GM12878 (cell line): ENCODE data around the gene TEN1. TPM values are rescaled to one million over a fixed set of nuclear protein-coding genes. Genes with fewer than 3 reads are reported as not detected.

Experiments used
- ATAC-seq: fragments of 200-7000 bp; cut with Tn5 transposase; 3 replicates; pipeline ENCODE4 v1.9.1; 2020; ENCODE audit warnings: mild to moderate bottlenecking, moderate library complexity
- BruUV-seq: library from RNA; stranded (reverse); fragments of 400-500 nt; replicated peaks from 2 replicates; lab custom pipeline; 2021; lab: Mats Ljungman, UMichigan
- CTCF ChIA-PET: fragments of 300-600 bp; sonication (Branson Sonifier 250); formaldehyde crosslinking; extraction: SDS; loops from one replicate; lab custom pipeline; 2021; ENCODE audit warnings: inconsistent platforms; lab: Yijun Ruan, JAX
- POLR2A ChIA-PET: fragments of 350-600 bp; formaldehyde crosslinking; extraction: SDS; loops from one replicate; lab custom pipeline; 2021; ENCODE audit warnings: inconsistent platforms; lab: Charles Lee
- RAD21 ChIA-PET: fragments of 300-600 bp; sonication (Branson Sonifier 250); formaldehyde crosslinking; loops from one replicate; lab custom pipeline; 2023; ENCODE audit warnings: antibody characterized with exemption; ENCODE audit not compliant: unreplicated experiment; lab: Charles Lee
- SMC1A ChIA-PET: fragments of 300-600 bp; sonication (Branson Sonifier 250); formaldehyde crosslinking; loops from one replicate; lab custom pipeline; 2023; ENCODE audit not compliant: unreplicated experiment, uncharacterized antibody; lab: Charles Lee
- DNase-seq: peaks from one replicate; pipeline ENCODE4 v3.0.0-alpha.2; 2011; ENCODE audit warnings: low read depth, low spot score
- FAIRE-seq: peaks from 3 replicates; lab custom pipeline; 2011; peaks lifted over from hg19 to GRCh38; lab: Jason Lieb, UNC
- H2AFZ ChIP-seq: 2 replicates; pipeline ENCODE4 v1.6.0; 2011; ENCODE audit warnings: low read depth, low read length, control low read depth; ENCODE audit not compliant: control insufficient read depth
- H3K27ac ChIP-seq: 2 replicates; pipeline ENCODE4 v1.5.1; 2011; ENCODE audit warnings: control low read depth; ENCODE audit not compliant: control insufficient read depth, insufficient read depth
- H3K27me3 ChIP-seq, 2 experiments: replicated peaks in 1 of 2; 2 replicates each; pipeline versions ENCODE4 v1.6.0 to v1.6.1; 2011; ENCODE audit warnings: low read length in 1 of 2; ENCODE audit not compliant: control insufficient read depth in 2 of 2, insufficient read depth in 2 of 2
- H3K36me3 ChIP-seq, 2 experiments: 2 replicates each; pipeline ENCODE4 v1.5.1; 2011; ENCODE audit warnings: low read length in 1 of 2; ENCODE audit not compliant: control insufficient read depth in 2 of 2, insufficient read depth in 2 of 2
- H3K4me1 ChIP-seq: 2 replicates; pipeline ENCODE4 v1.6.1; 2011; ENCODE audit warnings: mild to moderate bottlenecking, low read length, moderate library complexity, mixed read lengths; ENCODE audit not compliant: control insufficient read depth, insufficient read depth
- H3K4me2 ChIP-seq: 2 replicates; pipeline ENCODE4 v1.6.0; 2011; ENCODE audit warnings: control low read depth; ENCODE audit not compliant: control insufficient read depth, insufficient read depth
- H3K4me3 ChIP-seq: fragments of 200-600 bp; sonication (generic); 2 replicates; pipeline ENCODE4 v1.5.1; 2016
- H3K79me2 ChIP-seq: 2 replicates; pipeline ENCODE4 v1.6.0; 2011; ENCODE audit warnings: low read length; ENCODE audit not compliant: control insufficient read depth, insufficient read depth
- H3K9ac ChIP-seq: 2 replicates; pipeline ENCODE4 v1.8.0; 2011; ENCODE audit warnings: low read length, control low read depth, mixed read lengths; ENCODE audit not compliant: control insufficient read depth, insufficient read depth
- H3K9me3 ChIP-seq: replicated peaks from 3 replicates; pipeline ENCODE4 v1.5.1; 2011; ENCODE audit warnings: mild to moderate bottlenecking, low read length; ENCODE audit not compliant: control insufficient read depth, insufficient read depth
- H4K20me1 ChIP-seq: 2 replicates; pipeline ENCODE4 v1.6.0; 2011; ENCODE audit not compliant: control insufficient read depth, insufficient read depth
- BHLHE40 ChIP-seq, 2 experiments: fragments of 450-650 bp in 1 of 2; IDR thresholded peaks; 2 replicates each; pipeline ENCODE4 v1.6.1; 2011 to 2017; ENCODE audit warnings: low read depth in 2 of 2, borderline replicate concordance in 1 of 2, improper control_type of control experiment in 1 of 2, low read length in 1 of 2, mild to moderate bottlenecking in 1 of 2
- CBX3 ChIP-seq: fragments of 200-600 bp; sonication (generic); IDR thresholded peaks from 2 replicates; pipeline ENCODE4 v1.6.1; 2016; ENCODE audit warnings: low read depth, borderline replicate concordance
- ESRRA ChIP-seq: IDR thresholded peaks from 2 replicates; pipeline ENCODE4 v1.6.1; 2012; ENCODE audit warnings: mild to moderate bottlenecking, low read length, improper control_type of control experiment
- HDGF ChIP-seq: fragments of 450-650 bp; IDR thresholded peaks from 2 replicates; pipeline ENCODE4 v1.6.1; 2016; ENCODE audit warnings: antibody characterized with exemption
- LARP7 ChIP-seq: fragments of 450-650 bp; IDR thresholded peaks from 2 replicates; pipeline ENCODE4 v1.6.1; 2017; ENCODE audit warnings: mild to moderate bottlenecking
- MEF2A ChIP-seq: IDR thresholded peaks from 2 replicates; pipeline ENCODE4 v1.6.1; 2011; ENCODE audit warnings: low read depth, mild to moderate bottlenecking, low read length, moderate library complexity; ENCODE audit not compliant: insufficient read depth
- SIX5 ChIP-seq: IDR thresholded peaks from 2 replicates; pipeline ENCODE4 v1.6.1; 2011; ENCODE audit warnings: mild to moderate bottlenecking, low read depth, low read length, moderate library complexity; ENCODE audit not compliant: severe bottlenecking
- SMAD5 ChIP-seq: IDR thresholded peaks from 2 replicates; pipeline ENCODE4 v1.6.1; 2016; ENCODE audit warnings: antibody characterized with exemption, low read depth
- STAT3 ChIP-seq: IDR thresholded peaks from 2 replicates; pipeline ENCODE4 v1.6.1; 2011; ENCODE audit warnings: low read depth, low read length, improper control_type of control experiment
- TCF3 ChIP-seq: IDR thresholded peaks from 2 replicates; pipeline ENCODE4 v1.6.1; 2012; ENCODE audit warnings: low read depth, mild to moderate bottlenecking, low read length, borderline replicate concordance; ENCODE audit not compliant: insufficient read depth
- ZBTB33 ChIP-seq: fragments of 450-650 bp; IDR thresholded peaks from 2 replicates; pipeline ENCODE4 v1.6.1; 2017; ENCODE audit warnings: mild to moderate bottlenecking
- ZNF207 ChIP-seq: fragments of 450-650 bp; IDR thresholded peaks from 2 replicates; pipeline ENCODE4 v1.6.1; 2014; ENCODE audit warnings: antibody characterized with exemption, mild to moderate bottlenecking, borderline replicate concordance
- WGBS: methylation state at CpG from one replicate; pipeline ENCODE4 v1.1.6; 2016; ENCODE audit warnings: low lambda C conversion rate; ENCODE audit not compliant: insufficient replicate concordance, insufficient coverage; ENCODE audit errors: missing lambda C conversion rate; 5-methylcytosine and 5-hydroxymethylcytosine counted together
- in situ Hi-C: fragments of 300-500 bp; cut with MboI; formaldehyde crosslinking; loops from 9 replicates; pipeline ENCODE4 v1.14.3; 2018; ENCODE audit warnings: mixed read lengths
- intact Hi-C: fragments of 100-400 bp; cut with micrococcal nuclease; formaldehyde crosslinking; loops from one replicate; pipeline ENCODE4 v1.14.2; 2022; ENCODE audit not compliant: unreplicated experiment
- polyA plus RNA-seq, 11 experiments: library from polyadenylated mRNA; depleted of rRNA in 4 of 11; unstranded in 6 of 11; stranded (reverse) in 5 of 11; fragments of >200 nt; fragmentation: Nextera tagmentation in 4 of 11; fragmentation: Illumina TruSeq in 1 of 11; extraction: Ambion mirVana in 4 of 11; extraction: Trizol in 1 of 11; gene quantifications; 1 replicate in 1 of 11; 2 replicates in 10 of 11; pipeline versions ENCODE4 v1.2.1 to v1.2.3, GENCODE V29; 2011 to 2016; ENCODE audit warnings: inconsistent platforms in 2 of 11, missing spikeins in 2 of 11, low read depth in 1 of 11
- total RNA-seq, 4 experiments: library from RNA; depleted of rRNA in 3 of 4; stranded (reverse); fragments of >200 nt in 3 of 4; fragmentation: Illumina TruSeq in 1 of 4; extraction: Trizol in 1 of 4; gene quantifications; 2 replicates each; pipeline versions ENCODE4 v1.2.1 to v1.2.3, GENCODE V29; 2013 to 2021
- TF ChIP-seq, protein P1 (sequence below): IDR thresholded peaks from 2 replicates; pipeline ENCODE4 v1.6.1; 2011; ENCODE audit warnings: borderline replicate concordance, low read depth, mild to moderate bottlenecking, moderate library complexity, mixed read lengths, low read length; ENCODE audit not compliant: insufficient read depth; ENCODE audit errors: extremely low read length

TEN1 gene
- total and polyA plus RNA-seq, 10 of the 15 experiments (the other 5 are each of a cell fraction or from before 2014, with no cell fraction given) = 1.1 to 33.1 (median 17.4) TPM

DNA sequence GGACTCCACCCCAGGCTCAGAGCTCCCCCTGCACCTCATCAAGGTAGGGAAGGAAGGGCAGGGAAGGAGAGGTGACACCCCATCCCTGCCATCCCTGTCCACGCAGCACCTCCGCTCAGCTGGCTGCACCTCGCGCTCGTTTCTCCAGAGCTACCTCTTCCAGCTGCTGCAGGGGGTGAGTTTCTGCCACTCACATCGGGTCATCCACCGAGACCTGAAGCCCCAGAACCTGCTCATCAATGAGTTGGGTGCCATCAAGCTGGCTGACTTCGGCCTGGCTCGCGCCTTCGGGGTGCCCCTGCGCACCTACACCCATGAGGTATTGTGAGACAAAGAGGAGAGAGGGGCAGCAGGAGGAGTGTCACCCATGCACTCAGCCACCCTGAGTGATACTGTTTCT is 23.1 kb downstream of the TEN1 start:
- intact Hi-C loops (no loop called here), in situ Hi-C loops (no loop called here)
- FAIRE-seq (no peak), DNase-seq (no peak), ATAC-seq (no peak)
- ChIA-PET CTCF (interaction anchor here (0.8 to 12.8 kb wide), 8 partner anchors 10 to 249 kb away, joined by 3 to 128 read pairs (median 4); partner anchors contain the start of genes MRPL38 and TRIM65), POLR2A (interaction anchor here (0.7 to 2.2 kb wide), 3 partner anchors 97 to 146 kb away, joined by 3 to 8 read pairs (median 7); partner anchors contain the start of genes MRPL38 and WBP2), RAD21 (interaction anchor here (0.6 to 1.9 kb wide), 4 partner anchors 22 to 278 kb away, joined by 3 to 4 read pairs (median 4); no protein-coding TSS in a partner anchor), SMC1A (interaction anchor here (1.2 to 10.8 kb wide), 5 partner anchors 13 to 96 kb away, joined by 3 to 61 read pairs (median 6); partner anchors contain the start of genes ACOX1, MRPL38 and TEN1)
- TF ChIP-seq STAT3 = no peak
- TF ChIP-seq BHLHE40 (IDR thresholded peaks at IDR 0.05; ENCODE audit: borderline replicate concordance in 1 of 2, low read depth in 2 of 2, low read length in 1 of 2) = no peak
- no peak for TF ChIP-seq SIX5
- no peak for TF ChIP-seq LARP7
- no peaks in the 10 kb centered on the region for H3K9me3 ChIP-seq
- WGBS = 97% methylated on average over 10 of the region's 12 CpGs
- H2AFZ ChIP-seq = no peak overlapping the region
- peaks cover 4% of the 10 kb centered on the region for H3K4me1 ChIP-seq
- no peaks in the 10 kb centered on the region for H3K79me2 ChIP-seq
- no peak overlapping the region for H3K9ac ChIP-seq
- no peak overlapping the region for H3K4me3 ChIP-seq
- no peaks in the 10 kb centered on the region; a peak in 1 of 4 replicates for H3K36me3 ChIP-seq
- no TSS peak for BruUV-seq
- no peak overlapping the region for H3K4me2 ChIP-seq
- no peaks in the 10 kb centered on the region for H3K27me3 ChIP-seq
- H4K20me1 ChIP-seq = no peaks in the 10 kb centered on the region
- H3K27ac ChIP-seq = no peak overlapping the region

DNA sequence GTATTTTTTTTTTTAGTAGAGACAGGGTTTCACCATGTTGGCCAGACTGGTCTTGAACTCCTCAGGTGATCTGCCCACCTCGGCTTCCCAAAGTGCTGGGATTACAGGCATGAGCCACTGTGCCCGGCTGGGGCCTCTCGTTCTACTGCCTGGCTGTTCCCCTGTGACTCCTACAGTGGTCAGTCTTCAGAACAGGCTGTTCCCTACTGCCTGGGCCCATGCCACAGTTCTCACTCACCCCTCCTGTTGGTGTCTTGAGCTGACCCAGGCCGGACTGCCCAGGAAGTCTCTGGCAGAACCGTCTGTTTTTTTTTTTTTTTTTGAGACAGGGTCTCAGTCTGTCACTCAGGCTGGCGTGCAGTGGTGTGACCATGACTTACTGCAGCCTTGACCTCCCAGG is 24.9 kb downstream of the TEN1 start:
- Histone ChIP-seq H3K9me3 (no peaks in the 10 kb centered on the region), H3K27me3 (no peaks in the 10 kb centered on the region), H4K20me1 (no peaks in the 10 kb centered on the region), H2AFZ (no peak overlapping the region), H3K4me3 (no peak overlapping the region), H3K4me2 (no peak overlapping the region), H3K27ac (no peak overlapping the region), H3K36me3 (no peaks in the 10 kb centered on the region; a peak in 1 of 4 replicates), H3K79me2 (no peaks in the 10 kb centered on the region), H3K9ac (no peak overlapping the region), H3K4me1 (no peaks in the 10 kb centered on the region)
- SMC1A ChIA-PET = interaction anchor here (0.9 to 10.8 kb wide), 5 partner anchors 11 to 98 kb away, joined by 3 to 61 read pairs (median 6); partner anchors contain the start of gene MRPL38
- POLR2A ChIA-PET = interaction anchor here (0.6 to 2.2 kb wide), 5 partner anchors 12 to 271 kb away, joined by 3 to 8 read pairs (median 4); partner anchors contain the start of genes ACOX1, MRPL38 and TEN1
- RAD21 ChIA-PET = interaction anchor here (0.6 to 3.7 kb wide), 9 partner anchors 8 to 146 kb away, joined by 3 to 35 read pairs (median 3); partner anchors contain the start of genes FBF1 and MRPL38
- FAIRE-seq (no peak), ATAC-seq (no peak), DNase-seq (no peak)
- WGBS = 100% methylated on average over 6 of the region's 6 CpGs
- intact Hi-C loops (no loop called here), in situ Hi-C loops (no loop called here)
- CTCF ChIA-PET = interaction anchor here (0.6 to 12.8 kb wide), 8 partner anchors 8 to 341 kb away, joined by 3 to 128 read pairs (median 4); partner anchors contain the start of genes MRPL38 and WBP2
- no TSS peak for BruUV-seq
- TF ChIP-seq SMAD5 (no peak), ZBTB33 (no peak), CBX3 (no peak), TCF3 (no peak), MEF2A (no peak), HDGF (no peak), ESRRA (no peak), ZNF207 (no peak)
- TF ChIP-seq, protein P1, sequence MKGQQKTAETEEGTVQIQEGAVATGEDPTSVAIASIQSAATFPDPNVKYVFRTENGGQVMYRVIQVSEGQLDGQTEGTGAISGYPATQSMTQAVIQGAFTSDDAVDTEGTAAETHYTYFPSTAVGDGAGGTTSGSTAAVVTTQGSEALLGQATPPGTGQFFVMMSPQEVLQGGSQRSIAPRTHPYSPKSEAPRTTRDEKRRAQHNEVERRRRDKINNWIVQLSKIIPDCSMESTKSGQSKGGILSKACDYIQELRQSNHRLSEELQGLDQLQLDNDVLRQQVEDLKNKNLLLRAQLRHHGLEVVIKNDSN = no peak
